GM10847 (cell line): ENCODE results near the gene CAMTA1.

ENCODE experiments used
- POLR2A ChIP-seq: IDR thresholded peaks from 2 replicates; pipeline ENCODE4 v1.6.1; 2011; ENCODE audit not compliant: insufficient read length; ENCODE audit errors: extremely low read depth

Gene CAMTA1

DNA sequence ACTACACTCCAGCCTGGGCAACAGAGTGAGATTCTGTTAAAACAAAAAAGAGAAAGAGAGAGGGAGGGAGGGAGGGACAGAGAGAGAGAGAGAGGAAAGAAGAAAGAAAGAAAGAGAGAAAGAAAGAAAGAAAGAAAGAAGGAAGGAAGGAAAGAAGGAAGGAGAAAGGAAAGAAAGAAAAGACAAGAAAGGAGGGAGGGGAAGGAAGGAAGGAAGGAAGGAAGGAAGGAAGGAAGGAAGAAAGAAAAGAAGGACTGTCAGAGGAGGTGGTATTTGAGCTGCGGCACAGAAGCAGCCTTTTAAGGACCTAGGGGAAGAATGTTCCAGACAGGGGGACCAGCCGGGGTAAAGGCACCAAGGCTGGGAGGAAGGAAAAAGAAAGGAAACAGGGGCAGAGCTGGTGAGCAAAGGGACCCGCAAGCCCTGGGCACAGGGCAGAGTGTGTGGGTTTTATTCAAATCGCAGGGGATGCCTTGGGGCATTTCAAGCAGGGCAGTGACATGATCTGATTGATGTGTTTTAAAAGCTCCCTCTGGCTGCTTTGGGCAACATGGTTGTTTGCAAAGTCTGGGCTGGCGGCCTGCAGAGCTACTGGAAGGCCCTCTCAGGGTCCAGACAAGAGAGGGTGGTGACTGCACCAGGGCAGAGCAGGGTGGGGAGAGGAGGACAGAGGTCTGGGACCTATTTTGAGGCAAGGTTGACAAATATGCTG lies 808.9 kb downstream of the CAMTA1 start:
- TF ChIP-seq POLR2A = no peak

DNA sequence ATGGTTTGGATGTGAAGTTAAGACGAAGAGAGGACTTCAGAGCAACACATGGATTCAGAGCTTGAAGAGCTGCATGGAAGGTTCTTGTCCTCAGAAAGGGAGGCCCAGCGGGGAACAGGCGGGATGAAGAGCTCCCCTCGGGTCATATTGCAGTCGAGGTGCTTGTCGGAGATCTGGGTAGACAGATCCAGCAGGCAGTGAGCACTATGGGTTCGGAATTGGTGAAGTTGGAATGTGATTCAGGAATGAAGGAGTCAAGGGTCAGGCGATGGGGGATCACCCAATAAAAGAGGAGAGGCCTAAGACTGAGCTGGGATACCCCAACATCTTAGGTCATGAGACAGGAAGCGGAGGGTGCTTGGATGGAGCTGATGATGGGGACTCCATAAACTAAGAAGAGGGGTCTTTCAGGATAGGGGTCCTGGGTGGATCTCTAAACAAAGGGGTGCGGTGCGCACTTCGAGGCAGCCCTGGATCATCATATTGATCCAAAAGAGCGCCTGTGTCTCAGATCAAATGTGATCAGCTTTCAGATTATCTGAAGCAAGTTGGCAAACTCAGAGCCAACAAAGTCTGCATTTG lies 809.6 kb downstream of the CAMTA1 start:
- no peak for TF ChIP-seq POLR2A

DNA sequence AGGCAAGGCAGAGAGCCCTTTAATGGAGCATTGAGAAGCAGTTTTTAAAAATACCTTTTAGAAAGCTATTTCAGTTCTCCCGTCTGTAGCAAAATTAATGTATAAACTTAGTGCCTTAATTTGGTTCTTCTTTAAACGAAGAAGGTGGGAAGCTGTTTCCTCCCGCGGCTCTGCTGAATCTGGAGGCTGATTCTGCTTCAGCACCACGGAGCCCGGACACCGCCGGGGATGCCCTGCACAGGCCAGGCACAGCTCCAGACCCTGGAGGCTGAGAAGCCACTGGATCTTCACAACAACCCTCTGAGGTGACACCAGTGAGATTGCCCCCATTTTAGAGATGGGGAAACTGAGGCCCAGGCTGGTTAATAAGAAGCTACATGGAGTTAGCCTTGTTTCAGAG lies 810.1 kb downstream of the CAMTA1 start:
- TF ChIP-seq POLR2A = no peak

DNA sequence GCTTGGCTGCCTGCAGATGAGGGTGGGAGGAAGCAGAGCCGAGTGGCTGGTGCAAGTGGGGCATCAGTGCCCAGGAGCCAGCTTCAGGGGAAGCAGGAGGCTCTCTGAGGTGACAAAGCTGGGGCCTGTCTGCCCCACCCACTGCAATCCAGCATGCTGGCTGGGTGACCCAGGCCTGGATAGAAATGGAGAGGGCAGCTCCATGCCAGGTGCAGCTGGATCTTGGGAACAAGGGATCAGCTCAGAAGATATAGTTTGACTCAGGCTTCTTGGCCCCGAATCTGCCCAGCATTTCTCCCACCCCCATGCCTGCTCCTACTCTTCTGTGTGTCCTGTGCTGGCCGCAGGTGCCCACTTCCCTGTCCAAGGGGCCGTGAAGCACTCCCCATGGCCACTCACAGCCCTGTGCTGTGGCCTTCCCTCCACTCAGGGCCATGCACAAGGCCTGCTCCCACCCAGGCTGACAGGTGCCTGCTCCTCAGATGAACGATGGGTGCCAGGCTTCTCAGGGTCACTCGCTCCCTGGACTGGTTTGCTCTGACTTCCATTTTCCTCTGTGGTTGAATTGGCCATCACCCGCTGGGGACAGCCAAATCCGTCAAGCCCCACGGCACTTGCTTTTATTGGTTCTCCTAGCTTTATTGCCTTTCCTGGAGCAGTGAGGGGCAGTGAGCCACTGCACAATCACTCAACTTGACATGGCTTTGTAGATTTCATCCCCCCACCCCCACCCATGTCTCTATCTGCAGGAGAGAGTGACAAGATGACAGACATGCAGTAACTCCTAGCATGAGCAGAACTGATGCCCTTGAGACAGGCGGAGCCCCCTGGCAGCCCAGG lies 811.1 kb downstream of the CAMTA1 start:
- no peak for TF ChIP-seq POLR2A

DNA sequence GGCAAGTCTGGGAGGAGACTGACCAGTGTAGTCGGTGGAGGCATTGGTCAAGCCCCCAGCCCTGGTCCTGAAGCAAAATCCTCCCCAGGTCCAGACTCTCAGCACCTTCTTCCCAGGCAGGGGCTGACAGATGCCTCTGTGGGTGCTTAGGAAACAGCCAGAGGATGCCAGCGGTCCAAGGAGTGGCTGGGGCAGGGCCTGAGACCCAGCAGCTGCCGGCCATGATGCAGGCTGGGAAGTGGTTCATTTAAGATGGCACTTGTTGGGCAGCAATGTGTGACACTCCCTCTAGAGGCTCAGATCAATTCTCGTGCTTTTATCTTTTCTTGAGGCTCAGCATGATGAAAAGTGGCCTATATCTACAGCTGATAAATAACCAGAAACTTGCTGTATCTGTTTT lies 820.8 kb downstream of the CAMTA1 start:
- no peak for TF ChIP-seq POLR2A

DNA sequence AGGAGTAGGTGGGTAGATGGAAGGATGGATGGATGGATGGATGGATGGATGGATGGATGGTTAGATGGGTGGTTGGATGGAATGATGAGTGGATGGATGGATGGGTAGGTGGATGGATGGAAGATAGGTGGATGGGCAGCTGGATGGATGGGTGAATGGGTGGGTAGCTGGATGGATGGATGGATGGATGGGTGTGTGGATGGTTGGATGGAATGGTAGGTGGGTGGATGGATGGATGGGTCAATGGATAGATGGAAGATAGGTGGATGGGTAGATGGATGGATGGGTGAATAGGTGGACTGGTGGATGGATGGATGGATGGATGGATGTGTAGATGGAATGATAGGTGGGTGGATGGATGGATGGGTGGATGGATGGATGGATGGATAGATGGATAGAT lies 821.8 kb downstream of the CAMTA1 start:
- TF ChIP-seq POLR2A = no peak

DNA sequence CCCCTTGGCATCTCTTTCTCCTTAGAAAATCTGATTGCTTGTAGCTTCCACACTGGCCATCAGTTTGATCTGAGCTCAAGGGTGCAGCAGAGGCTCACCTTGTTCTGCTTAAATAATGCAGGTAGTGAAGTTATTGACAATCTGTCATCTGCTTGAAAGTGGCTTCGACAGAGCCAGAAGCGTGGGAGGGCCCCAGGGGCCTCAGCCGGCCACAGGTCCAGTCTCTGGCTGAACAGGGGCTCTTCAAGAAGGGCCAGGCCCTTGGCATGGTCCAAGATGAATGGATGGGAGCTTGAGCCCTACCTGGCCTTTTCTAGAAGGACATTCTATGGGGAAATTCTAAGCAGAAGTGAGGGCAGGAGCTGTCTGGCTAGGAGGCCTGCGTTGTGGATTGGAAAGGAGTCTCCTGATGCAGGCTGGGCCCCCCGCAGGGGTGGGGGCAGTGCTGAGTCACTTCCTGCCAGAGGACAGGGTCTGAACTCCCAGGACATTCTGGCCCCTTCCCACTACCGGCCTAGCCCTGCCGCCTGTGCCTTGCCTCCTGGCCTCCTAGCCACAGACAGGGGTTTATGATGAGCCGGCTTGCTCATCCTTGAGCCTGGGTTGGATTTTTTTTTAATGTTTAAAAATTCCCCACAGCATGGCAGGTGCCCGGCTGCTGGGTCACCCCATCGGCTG lies 823.5 kb downstream of the CAMTA1 start:
- no peak for TF ChIP-seq POLR2A

DNA sequence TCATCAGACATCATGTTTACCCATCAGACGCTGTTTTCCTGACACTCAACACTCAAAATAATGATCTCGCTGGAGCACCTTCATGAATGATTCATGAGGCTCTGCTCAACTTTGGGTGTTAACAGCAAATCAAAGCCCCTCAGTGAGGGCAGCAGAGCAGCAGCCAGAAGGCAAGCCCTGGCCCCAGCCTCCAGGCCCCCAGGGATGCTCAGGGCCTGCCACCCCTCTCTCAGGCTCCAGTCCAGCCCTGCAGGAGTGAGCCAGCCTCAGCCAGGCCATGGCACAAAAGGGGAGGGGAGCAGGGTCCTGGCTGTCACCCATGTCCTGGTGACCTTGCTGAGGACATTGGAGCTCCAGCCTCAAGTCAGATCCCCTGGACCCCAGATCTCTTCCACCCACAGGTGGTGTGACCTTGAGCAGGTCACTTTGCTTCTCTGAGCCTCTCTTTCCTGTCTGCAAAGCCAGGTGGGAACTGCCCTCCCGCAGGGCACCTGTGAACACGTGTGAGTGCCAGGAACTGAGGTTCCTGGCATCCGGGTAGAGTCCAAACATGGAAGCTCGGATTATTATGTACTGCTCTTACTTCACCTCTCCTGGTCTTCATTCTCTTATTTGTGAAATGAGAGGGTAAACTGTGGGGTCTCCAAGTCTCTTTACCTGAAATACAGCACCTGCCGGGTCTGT lies 824.2 kb downstream of the CAMTA1 start:
- TF ChIP-seq POLR2A = no peak

DNA sequence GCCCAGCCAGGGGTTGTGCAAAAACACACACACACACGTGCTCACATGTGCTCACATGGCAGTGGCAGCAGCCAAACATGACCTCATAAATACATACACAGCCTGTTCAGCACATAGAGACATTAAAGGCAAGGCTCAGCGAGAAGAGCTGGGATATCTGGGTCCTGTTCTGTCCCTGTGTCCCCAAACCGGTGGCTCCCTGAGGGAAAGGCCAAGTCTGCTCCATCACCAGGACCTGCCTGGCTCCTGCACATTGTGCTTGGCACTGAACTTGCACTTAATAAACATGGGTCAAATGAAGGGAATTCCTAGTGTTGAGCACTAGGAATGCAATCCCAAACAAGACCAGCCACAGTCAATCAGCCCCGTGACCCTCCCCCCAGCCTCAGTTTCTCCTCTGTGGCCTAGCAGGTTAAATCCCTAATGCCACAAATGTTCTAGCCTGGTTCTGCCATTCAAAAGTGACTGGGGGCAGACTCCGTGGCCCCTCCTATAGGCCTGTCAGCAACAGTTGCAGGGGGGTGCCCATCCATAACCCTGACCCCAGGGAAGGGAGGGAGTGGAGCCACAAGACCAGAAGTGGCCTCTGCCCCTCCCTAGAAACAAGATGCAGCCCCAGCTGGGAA lies 825.0 kb downstream of the CAMTA1 start:
- no peak for TF ChIP-seq POLR2A

DNA sequence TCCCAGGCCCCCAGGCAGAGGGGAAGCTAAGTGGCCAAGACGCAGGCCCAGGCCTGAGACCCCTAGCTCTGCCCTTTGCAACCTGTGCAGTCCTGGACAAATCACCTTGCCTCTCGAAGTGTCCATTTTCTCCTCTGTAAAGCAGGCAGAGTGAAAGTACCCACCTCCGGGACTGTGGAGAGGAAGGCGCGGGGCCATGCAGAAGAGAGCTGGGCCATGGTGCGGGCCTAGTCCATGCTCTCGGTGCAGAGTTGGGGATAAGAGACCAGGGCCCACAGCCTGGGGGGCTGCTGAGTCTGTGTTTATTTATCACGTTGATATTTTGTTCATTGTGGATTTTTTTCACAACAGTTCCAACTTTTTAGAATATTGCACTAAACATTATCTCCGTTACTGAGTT lies 825.7 kb downstream of the CAMTA1 start:
- TF ChIP-seq POLR2A = no peak

DNA sequence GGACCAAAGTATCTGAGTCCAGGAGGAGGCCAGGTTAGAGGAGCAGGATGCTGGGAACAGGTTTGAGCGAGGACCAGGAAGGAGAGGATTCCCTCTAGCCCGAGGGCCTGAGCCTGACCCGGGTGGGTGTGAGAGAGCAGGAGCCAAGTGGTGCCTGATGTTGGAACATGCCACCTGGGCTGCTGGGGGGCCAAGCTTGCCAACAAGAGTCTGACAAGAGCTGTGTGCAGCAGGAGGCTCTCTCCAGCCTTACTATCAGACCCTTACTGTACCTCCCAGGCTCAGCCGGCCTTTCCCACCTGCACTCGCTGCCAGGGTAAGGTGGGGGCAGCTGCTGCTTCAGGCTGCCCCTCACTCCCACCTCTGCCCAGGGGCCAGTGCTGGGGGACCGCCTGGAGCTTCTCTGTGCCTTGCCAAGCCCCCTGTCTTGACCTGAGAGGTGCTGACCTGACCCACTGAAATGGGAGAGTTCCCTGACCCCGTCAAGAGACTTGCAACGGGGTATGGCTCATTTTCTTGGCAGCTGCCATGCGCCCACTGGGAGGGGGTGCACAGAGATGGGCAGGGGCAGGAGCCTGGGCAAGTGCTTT lies 826.3 kb downstream of the CAMTA1 start:
- no peak for TF ChIP-seq POLR2A

DNA sequence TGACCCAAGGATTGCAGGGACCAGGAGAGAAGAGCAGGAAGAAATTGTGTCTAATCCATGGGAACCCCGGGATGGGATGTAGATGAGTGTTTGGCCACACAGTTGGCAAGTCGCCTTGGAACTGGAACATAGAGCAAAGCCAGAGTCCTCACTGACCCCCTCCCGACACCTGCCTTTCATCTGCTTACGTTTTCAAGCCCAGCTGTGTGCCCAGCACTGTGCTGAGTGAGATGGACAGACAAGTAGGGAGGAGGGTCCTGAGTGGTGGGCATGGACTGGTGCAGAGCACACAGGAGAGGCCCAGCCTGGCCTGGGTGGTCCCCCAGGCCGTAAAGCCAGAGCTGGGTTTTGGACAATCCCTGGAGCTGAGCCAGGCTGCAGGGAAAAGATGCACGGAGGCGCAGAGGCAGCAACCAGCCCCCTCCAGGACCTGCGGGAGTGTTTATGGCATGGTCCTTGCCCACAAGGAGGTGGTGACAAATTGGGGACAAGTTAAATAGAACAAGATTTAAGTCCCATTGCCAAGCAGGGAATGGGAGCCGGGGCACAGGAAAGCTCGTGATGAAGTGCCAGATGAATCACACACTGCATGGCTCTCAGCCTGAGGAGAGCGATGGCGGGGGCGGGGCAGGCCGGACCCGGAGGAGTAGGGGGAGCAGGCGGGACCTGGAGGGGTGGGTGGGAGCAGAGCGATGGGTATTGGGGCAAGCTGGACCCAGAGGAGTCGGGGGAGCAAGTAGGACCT lies 828.0 kb downstream of the CAMTA1 start:
- TF ChIP-seq POLR2A = no peak

DNA sequence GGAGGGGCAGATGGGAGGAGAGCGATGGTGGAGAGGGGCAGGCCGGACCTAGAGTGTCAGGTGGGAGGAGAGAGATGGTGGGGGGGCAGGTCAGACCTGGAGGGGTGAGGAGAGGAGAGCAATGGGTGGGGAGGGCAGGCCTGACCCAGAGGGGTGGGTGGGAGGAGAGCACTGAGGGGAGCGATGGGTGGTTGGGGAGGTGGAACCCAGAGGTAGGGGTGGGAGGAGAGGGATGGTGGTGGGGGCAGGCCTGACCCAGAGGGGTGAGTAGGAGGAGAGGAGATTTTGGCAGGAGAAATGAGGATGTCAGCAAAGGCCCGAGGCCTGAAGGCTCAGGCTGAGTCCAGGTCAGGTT lies 828.6 kb downstream of the CAMTA1 start:
- TF ChIP-seq POLR2A = no peak
